ENCODE data around the gene CAMK2G. TPM values are rescaled to one million over a fixed set of nuclear protein-coding genes. Genes with fewer than 3 reads are reported as not detected.

The CAMK2G gene
- total RNA-seq, 1 donor from 2014 or later, result 48.9 TPM

- H3K9me3 ChIP-seq, result no peaks in the 10 kb centered on the region
- H3K4me1 ChIP-seq, result peaks cover 59% of the 10 kb centered on the region
- intact Hi-C loops (cut with DNase I), result no loop called here
- DNase-seq (ENCODE audit: extremely low spot score in 2 of 2), result peak in 1 of 2 donors; percentile 96
- peak in 1 of 3 experiments; percentile 10 for TF ChIP-seq CTCF (IDR thresholded peaks at IDR 0.05)
- TF ChIP-seq POLR2A (IDR thresholded peaks at IDR 0.05), result peak in 1 of 2 donors; percentile 73
- TF ChIP-seq POLR2AphosphoS5 (IDR thresholded peaks at IDR 0.05; ENCODE audit: insufficient read depth in 1 of 2, low read depth in 1 of 2), result peak; percentile 95 to 100
- peak within 1 kb of the TSS; percentile 64 to 92 for H3K4me3 ChIP-seq
- H3K27ac ChIP-seq, result peak within 1 kb of the TSS; percentile 81
- no peaks in the 10 kb centered on the region for H3K27me3 ChIP-seq
- peaks cover 0 to 17% of the 10 kb centered on the region in 2 donors for H3K36me3 ChIP-seq
Measured at GRCh38 chr10:73785211-73785720, 89.1 kb downstream of the CAMK2G start, which contains the start of gene ZSWIM8. Gene ZSWIM8 (plus strand): TSS chr10:73785606. CDS start chr10:73785879, 273 bp downstream.

GRCh38 chr10:73782749-73783085 lies 91.6 kb downstream of the CAMK2G start:
- H3K9me3 ChIP-seq, result no peaks in the 10 kb centered on the region
- peaks cover 49% of the 10 kb centered on the region for H3K4me1 ChIP-seq
- peak overlapping the region; percentile 74 to 95 for H3K4me3 ChIP-seq
- TF ChIP-seq POLR2AphosphoS5 (IDR thresholded peaks at IDR 0.05; ENCODE audit: insufficient read depth in 1 of 2, low read depth in 1 of 2) (no peak), CTCF (IDR thresholded peaks at IDR 0.05) (no peak), POLR2A (IDR thresholded peaks at IDR 0.05) (no peak)
- peak overlapping the region; percentile 96 for H3K27ac ChIP-seq
- DNase-seq (ENCODE audit: extremely low spot score in 2 of 2), result no peak
- H3K36me3 ChIP-seq, result no peaks in the 10 kb centered on the region
- no peaks in the 10 kb centered on the region for H3K27me3 ChIP-seq
- intact Hi-C loops (cut with DNase I), result no loop called here

- peak in 1 of 2 donors; percentile 94 for DNase-seq (ENCODE audit: extremely low spot score in 2 of 2)
- peak within 1 kb of the TSS; percentile 74 to 95 for H3K4me3 ChIP-seq
- peak within 1 kb of the TSS; percentile 96 for H3K27ac ChIP-seq
- no peaks in the 10 kb centered on the region for H3K9me3 ChIP-seq
- peaks cover 43% of the 10 kb centered on the region for H3K4me1 ChIP-seq
- intact Hi-C loops (cut with DNase I), result no loop called here
- TF ChIP-seq CTCF (IDR thresholded peaks at IDR 0.05), result no peak
- peak; percentile 91 to 92 for TF ChIP-seq POLR2AphosphoS5 (IDR thresholded peaks at IDR 0.05; ENCODE audit: insufficient read depth in 1 of 2, low read depth in 1 of 2)
- peak in 1 of 2 donors; percentile 30 for TF ChIP-seq POLR2A (IDR thresholded peaks at IDR 0.05)
- H3K27me3 ChIP-seq, result no peaks in the 10 kb centered on the region
- no peaks in the 10 kb centered on the region for H3K36me3 ChIP-seq
Measured at GRCh38 chr10:73781879-73782748, 92.2 kb downstream of the CAMK2G start, which contains the start of gene CHCHD1. Gene CHCHD1 (plus strand): TSS chr10:73782048. CDS start chr10:73782076, 28 bp downstream.

- Histone ChIP-seq H3K4me1 (peaks cover 37% of the 10 kb centered on the region), H3K27ac (peak overlapping the region; percentile 96)
- intact Hi-C loops (cut with DNase I), result no loop called here
Measured at GRCh38 chr10:73781548-73781878, 92.8 kb downstream of the CAMK2G start.

More at GRCh38 chr10:73781548-73781878, 92.8 kb downstream of the CAMK2G start:
- Histone ChIP-seq H3K36me3 (no peaks in the 10 kb centered on the region), H3K9me3 (no peaks in the 10 kb centered on the region), H3K27me3 (no peaks in the 10 kb centered on the region), H3K4me3 (peak overlapping the region; percentile 74 to 95)
- no peak for DNase-seq (ENCODE audit: extremely low spot score in 2 of 2)
- TF ChIP-seq POLR2A (IDR thresholded peaks at IDR 0.05) (no peak), CTCF (IDR thresholded peaks at IDR 0.05) (no peak), POLR2AphosphoS5 (IDR thresholded peaks at IDR 0.05; ENCODE audit: insufficient read depth in 1 of 2, low read depth in 1 of 2) (no peak)

Data from vagina (tissue), 2 donors.